Measurements from ENCODE around the gene TWNK.
A peak's percentile ranks its signal among the peaks of the same experiment; 100 is the strongest.
"Not testable (repeated sequence)": the region's sequence is repeated elsewhere in the genome, so short reads cannot be mapped to it uniquely, and the experiment has no call there.

TWNK gene

GRCh38 chr10:100975397-100975796 lies 11.9 kb upstream of the TWNK start:
- DNase-seq, result not testable (repeated sequence)

DNA sequence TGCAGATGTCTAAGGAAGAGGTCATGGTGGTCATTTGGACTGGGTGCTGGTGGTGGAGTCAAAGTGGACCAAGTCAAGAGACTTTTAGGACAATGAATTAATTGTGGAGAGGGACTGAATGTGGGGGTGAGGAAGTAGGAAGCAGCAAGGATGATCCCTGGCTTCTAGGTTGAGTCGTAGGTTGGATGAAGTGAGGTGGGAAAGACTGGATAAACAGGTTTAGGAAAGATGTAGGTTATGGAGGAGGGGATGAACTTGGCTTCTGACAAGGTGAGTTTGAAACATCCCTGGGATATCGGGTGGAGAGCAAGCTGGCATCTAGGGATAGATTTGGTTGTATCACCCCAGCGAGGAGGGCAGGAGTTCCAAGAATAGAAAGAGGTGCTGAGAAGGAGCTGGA lies 10.4 kb upstream of the TWNK start:
- DNase-seq, result no peak

- DNase-seq, result no peak
These were observed 9.9 kb upstream of the TWNK start for GRCh38 chr10:100977436-100977835.

GRCh38 chr10:100978121-100978900 lies 9.0 kb upstream of the TWNK start:
- no peak for DNase-seq

DNA sequence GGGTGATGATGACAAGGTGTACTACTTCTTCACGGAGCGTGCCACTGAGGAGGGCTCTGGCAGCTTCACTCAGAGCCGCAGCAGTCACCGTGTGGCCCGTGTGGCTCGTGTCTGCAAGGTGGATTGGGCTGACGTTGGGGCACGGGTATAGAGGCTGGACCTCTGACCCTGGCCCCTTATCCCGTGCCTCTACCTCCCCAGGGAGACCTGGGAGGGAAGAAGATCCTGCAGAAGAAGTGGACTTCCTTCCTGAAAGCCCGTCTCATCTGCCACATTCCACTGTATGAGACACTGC lies 8.5 kb upstream of the TWNK start:
- no peak for DNase-seq

GRCh38 chr10:100979791-100980272 lies 7.5 kb upstream of the TWNK start:
- no peak for DNase-seq

DNA sequence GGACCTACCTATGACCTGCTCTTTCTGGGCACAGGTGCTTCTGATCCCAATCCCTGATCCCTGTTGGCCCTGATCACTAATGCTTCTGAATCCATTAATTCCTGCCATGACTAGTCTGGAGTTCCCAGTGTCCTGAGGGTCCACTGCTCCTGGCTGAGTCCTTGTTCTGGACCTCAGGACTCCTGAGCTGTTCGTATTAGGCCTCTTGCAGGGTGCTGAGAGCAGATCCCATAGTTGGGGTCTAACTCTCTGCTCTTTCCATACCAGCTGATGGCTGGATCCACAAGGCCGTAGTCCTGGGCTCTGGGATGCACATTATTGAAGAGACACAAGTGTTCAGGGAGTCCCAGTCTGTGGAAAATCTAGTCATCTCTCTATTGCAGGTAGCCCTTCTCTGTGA lies 7.0 kb upstream of the TWNK start:
- DNase-seq, result no peak

DNA sequence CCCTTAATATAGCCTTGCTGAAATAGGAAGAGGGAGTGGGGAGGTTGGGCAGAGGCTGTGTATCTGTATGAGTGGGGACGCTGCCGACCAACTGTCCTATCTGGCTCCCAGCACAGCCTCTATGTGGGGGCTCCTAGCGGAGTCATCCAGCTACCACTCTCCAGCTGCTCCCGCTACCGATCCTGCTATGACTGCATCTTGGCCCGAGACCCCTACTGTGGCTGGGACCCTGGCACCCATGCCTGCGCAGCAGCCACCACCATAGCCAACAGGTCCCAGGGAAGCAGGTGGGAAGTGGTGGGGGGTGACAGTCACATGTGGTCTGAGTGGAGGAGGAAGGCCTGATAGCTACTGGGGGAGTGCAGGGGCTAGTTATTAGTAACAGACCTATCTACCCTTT lies 6.6 kb upstream of the TWNK start:
- no peak for DNase-seq

DNA sequence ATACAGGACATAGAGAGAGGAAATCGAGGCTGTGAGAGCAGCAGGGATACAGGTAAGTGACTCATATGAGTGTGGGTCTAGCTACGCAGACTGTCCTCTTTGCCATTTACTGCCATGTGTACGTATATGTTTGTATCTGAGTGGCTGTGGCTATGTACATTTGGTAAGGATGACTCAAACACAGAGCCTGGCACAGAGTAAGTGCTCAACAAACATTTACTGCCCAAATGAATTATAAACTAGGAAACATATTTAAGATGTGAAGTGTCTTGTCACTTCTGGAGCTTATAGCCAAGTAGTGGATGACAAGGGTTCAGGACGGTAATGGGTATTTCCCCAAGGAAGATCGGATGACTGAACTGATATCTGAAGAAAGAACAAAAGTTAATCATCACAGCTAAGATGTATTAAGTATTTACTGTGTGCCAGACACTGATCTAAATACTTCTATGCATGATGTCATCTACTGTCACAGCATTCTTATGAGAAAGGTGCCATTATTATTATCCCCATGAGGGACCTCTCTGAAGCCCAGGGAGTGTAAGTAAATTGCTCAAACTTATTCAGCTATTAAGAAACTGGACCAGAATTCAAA lies 6.1 kb upstream of the TWNK start:
- no peak for DNase-seq

DNA sequence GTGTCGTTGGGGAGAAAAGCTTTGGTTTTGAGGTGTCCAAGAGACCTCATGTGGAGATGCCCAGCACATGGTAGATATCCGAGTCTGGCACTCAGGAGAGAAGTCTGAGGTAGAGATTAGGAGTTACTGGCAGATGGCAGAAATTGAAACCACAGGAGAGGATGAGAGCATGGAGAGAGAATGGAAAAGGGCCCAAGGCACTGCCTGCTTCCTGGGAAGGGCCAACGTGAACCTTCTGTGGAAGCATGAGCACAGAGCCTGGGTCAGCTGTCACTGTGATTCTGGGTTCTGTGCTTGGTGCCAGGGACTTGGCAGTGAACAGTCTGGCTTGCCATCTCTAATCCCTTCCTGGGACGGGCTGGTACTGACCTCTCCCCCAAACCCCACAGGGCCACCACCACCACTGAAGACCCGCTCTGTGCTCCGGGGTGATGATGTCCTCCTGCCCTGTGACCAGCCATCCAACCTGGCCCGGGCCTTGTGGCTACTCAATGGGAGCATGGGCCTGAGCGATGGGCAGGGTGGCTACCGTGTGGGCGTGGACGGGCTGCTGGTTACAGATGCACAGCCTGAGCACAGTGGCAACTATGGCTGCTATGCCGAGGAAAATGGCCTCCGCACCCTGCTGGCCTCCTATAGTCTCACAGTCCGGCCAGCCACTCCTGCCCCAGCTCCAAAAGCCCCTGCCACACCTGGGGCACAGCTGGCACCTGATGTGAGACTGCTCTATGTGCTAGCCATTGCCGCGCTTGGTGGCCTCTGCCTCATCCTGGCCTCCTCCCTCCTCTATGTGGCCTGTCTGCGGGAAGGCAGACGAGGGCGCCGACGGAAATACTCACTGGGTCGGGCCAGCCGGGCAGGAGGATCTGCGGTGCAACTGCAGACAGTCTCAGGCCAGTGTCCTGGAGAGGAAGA lies 4.2 kb upstream of the TWNK start:
- DNase-seq, result no peak

DNA sequence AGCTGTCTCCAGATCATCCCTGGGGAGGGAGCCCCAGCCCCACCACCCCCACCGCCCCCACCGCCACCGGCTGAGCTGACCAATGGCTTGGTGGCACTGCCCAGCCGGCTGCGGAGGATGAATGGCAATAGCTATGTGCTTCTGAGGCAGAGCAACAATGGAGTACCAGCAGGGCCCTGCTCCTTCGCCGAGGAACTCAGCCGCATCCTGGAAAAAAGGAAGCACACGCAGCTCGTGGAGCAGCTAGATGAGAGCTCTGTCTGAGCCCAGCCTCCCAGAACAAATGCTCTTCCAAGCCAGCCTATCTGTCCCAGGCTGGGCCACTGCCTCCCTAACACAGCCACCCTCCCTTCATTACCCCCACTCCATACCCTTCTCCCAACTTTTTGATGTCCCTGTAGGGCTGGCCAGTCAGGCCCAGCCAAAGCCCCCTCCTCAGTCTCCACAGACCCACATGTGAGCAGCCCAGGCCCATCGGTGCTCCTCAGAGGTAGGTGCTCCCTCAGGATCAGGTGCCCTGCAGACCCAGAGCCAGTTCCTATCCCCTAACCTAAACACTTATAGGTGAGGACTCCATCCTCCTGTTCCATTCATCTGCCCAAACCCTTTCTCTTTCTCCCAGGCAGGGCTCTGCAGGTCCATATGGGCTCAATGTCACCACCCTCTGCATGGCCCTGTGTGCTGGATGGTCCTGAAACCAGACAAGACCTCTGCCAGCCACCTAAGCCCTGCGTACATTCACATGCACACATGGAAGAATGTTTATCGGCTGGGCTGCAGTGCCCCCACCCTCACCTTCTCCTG lies 3.3 kb upstream of the TWNK start:
- no peak for DNase-seq

DNA sequence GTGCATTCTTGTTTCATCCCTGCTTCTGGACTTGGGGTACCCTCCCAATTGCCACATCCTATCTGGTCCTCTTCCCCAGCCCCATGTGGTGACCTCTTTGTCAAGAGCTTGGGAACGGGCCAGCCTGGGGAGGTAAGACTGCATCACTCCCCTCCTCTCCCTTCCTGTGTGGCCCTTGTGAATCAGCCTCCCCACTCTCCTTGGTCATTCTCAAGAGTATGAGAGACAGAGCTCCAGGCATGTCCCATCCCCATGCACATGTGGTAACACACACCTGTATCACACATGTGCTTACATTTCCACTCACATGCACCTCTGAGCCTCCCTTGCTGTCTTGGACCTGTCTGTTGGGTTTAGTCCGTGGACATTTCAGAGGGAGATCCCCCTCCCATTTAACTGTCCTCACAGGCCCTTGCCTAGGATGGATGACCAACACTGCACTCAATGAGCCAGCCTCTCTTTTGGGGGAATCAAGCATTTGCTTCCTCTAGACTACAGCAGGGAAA lies 2.6 kb upstream of the TWNK start:
- no peak for DNase-seq

- DNase-seq, result no peak
These were observed 2.0 kb upstream of the TWNK start for GRCh38 chr10:100985336-100985735.

- DNase-seq, result no peak
These were observed 756 bp upstream of the TWNK start for GRCh38 chr10:100986623-100986951.

GRCh38 chr10:100987685-100988049 lies 324 bp downstream of the TWNK start:
- no peak for DNase-seq

DNA sequence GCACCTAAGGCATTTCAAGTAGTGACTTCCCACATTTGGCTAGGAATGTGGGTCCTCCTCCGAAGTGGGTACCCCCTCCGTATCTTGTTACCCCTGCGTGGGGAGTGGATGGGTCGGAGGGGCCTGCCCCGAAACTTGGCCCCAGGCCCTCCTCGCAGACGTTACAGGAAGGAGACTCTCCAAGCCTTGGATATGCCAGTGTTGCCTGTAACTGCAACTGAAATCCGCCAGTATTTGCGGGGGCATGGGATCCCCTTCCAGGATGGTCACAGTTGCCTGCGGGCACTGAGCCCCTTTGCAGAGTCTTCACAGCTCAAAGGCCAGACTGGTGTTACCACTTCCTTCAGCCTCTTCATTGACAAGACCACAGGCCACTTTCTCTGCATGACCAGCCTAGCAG lies 823 bp downstream of the TWNK start:
- no peak for DNase-seq

DNA sequence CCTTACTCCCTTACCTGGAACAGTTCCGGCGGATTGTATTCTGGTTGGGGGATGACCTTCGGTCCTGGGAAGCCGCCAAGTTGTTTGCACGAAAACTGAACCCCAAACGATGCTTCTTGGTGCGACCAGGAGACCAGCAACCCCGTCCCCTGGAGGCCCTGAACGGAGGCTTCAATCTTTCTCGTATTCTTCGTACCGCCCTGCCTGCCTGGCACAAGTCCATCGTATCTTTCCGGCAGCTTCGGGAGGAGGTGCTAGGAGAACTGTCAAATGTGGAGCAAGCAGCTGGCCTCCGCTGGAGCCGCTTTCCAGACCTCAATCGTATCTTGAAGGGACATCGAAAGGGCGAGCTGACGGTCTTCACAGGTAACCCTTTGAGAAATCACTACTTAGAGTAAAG lies 1.7 kb downstream of the TWNK start:
- no peak for DNase-seq

DNA sequence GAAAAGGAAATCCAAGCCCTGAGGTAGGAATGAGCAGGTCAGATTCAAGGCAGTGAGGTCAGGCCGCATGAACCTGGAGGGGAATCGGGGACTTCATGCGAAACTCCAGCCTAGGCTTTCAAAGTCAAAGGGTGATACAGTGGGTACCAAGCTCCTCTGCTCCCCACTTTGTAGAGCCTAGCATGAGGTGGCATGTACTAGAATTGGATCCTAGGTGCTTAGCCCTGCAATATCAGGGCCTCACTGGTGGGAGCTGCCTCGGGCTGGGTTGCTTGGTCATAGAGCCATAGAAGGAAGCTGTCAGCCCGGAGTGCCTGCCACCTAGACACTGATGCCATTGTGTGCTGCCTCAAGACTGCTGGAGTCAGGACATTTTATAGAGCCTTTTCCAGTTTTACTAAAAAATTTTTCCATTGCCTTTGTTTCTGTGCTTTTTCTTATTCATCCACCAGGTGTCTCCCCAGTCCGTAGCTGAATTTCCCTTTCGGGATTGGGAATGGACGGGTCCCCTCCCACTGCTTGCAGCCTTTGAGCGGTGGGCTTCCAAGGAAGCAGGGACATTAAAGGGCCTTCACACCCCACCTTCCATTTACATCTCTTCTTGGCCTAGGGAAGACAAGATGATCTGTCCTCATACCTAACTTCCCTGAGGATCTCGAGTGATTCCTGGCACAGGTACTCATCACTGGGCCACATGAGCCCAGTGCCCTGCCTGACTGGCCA lies 6.8 kb downstream of the TWNK start:
- no peak for DNase-seq

DNA sequence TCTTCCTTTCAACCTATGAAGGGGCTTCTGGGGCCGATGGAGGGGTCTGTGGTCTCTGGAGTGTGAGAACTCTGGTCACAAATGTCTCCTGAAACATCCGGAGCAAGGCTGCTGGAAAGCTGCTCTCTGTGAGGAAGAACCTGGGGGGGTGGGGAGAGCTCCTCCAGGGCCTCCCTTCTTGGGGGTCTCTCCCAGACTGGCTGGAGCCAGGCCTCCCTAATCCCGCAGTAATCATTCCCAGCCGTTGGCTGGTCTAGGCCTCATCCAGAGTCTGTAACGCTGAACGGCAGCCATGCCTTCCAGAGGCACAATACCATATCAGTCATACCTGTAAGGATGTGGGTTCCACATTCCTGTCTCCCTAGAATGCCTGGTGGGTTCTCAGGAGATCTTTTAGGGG lies 7.8 kb downstream of the TWNK start:
- no peak for DNase-seq

GRCh38 chr10:100996678-100997359 lies 9.5 kb downstream of the TWNK start:
- no peak for DNase-seq

DNA sequence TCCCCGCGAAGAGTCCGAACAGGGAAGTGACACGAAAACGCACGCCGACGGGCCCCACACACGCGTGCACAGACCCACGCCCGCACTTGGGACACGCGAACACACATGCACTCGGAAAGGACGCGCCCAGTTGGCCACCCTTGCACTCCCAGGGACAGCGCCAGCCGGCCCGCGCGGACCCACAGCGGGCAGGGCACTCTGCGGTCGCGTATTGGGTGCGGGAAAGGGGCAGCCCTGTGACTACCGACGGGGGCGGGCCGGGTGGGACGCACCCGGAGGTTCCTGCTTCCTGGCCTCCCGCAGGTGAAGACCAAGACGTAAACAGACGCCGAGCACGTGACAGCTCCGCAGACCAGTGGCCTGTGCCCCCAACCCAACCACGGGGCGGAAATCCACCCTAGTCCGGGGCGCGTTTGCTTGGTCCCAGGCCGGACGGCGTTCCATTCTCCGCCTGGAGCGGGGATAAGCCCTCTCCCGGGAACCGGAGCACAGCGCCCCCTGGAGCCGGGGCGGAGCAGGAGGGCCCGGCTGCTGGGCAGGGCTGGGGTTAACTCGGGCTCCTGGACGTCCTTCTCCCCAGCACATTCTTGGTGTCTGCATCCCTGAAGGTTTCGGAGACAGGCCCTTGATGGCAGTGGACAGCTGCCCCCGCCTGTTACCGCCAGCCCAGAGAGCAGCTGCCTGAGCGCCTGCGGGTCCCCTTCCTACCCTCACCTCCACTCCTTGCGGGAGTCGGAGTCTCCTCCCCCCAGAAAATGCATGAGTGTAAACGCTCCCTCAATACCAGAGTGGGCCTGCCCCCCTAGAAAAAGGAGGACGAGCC lies 10.2 kb downstream of the TWNK start:
- DNase-seq, result peak; percentile 11

All from NCI-H2029 treated with DMSO at 0.1 percent for 48 hours (cell line).